H1 (cell line): ENCODE measurements around the gene EXOSC6. TPM values are rescaled to one million over a fixed set of nuclear protein-coding genes. Genes with fewer than 3 reads are reported as not detected.

Experiments
- CTCF ChIA-PET: fragments of 300-600 bp; sonication (Branson Sonifier 250); formaldehyde crosslinking; loops from one replicate; lab custom pipeline; 2021; ENCODE audit not compliant: partially characterized antibody; lab: Charles Lee
- POLR2A ChIA-PET: fragments of 300-600 bp; sonication (Branson Sonifier 250); formaldehyde crosslinking; loops from one replicate; lab custom pipeline; 2021; ENCODE audit warnings: inconsistent platforms; ENCODE audit not compliant: partially characterized antibody; lab: Charles Lee
- DNase-seq, 2 experiments: peaks; one replicate each; pipeline versions ENCODE4 v3.0.0 to v3.0.0-alpha.2; 2010 to 2022; ENCODE audit warnings: low spot score in 2 of 2, low read depth in 1 of 2, mixed read lengths in 1 of 2
- FAIRE-seq: peaks from 2 replicates; lab custom pipeline; 2011; peaks lifted over from hg19 to GRCh38; lab: Jason Lieb, UNC
- H2AFZ ChIP-seq: 2 replicates; pipeline ENCODE4 v1.8.1; 2012; ENCODE audit warnings: low read length, inconsistent platforms
- H2AK5ac ChIP-seq: 2 replicates; pipeline ENCODE4 v1.6.1; 2013; ENCODE audit warnings: low read depth, low read length
- H2BK120ac ChIP-seq: replicated peaks from 2 replicates; pipeline ENCODE3; 2013; ENCODE audit warnings: low read depth, low read length, inconsistent platforms
- H2BK12ac ChIP-seq: 2 replicates; pipeline ENCODE4 v1.6.1; 2013; ENCODE audit warnings: low read depth, low read length
- H2BK15ac ChIP-seq: 2 replicates; pipeline ENCODE4 v1.6.1; 2013; ENCODE audit warnings: low read length
- H2BK20ac ChIP-seq: 2 replicates; pipeline ENCODE4 v1.6.1; 2013; ENCODE audit warnings: low read length
- H2BK5ac ChIP-seq: 2 replicates; pipeline ENCODE4 v1.6.1; 2013; ENCODE audit warnings: low read depth, low read length
- H3K14ac ChIP-seq: 2 replicates; pipeline ENCODE4 v1.6.1; 2013; ENCODE audit warnings: inconsistent platforms; ENCODE audit not compliant: insufficient read length
- H3K18ac ChIP-seq: 2 replicates; pipeline ENCODE4 v1.6.1; 2013; ENCODE audit warnings: low read length; ENCODE audit errors: extremely low read depth
- H3K23ac ChIP-seq: 2 replicates; pipeline ENCODE4 v1.6.1; 2013; ENCODE audit warnings: inconsistent platforms; ENCODE audit not compliant: insufficient read length
- H3K23me2 ChIP-seq: 2 replicates; pipeline ENCODE4 v1.6.1; 2013; ENCODE audit warnings: low read depth, low read length
- H3K27ac ChIP-seq: 2 replicates; pipeline ENCODE4 v1.6.1; 2011; ENCODE audit warnings: low read depth, low read length, inconsistent platforms
- H3K27me3 ChIP-seq, 4 experiments: replicated peaks in 1 of 4; 1 replicate in 1 of 4; 2 replicates in 3 of 4; pipeline versions ENCODE4 v1.6.1 to v1.8.1; 2011 to 2013; ENCODE audit warnings: low read length in 3 of 4, mild to moderate bottlenecking in 3 of 4, inconsistent platforms in 2 of 4, mixed read lengths in 2 of 4, moderate library complexity in 1 of 4; ENCODE audit not compliant: control insufficient read depth in 3 of 4, insufficient read depth in 3 of 4; ENCODE audit errors: extremely low read depth in 1 of 4
- H3K36me3 ChIP-seq, 4 experiments: 2 replicates each; pipeline versions ENCODE4 v1.6.1 to v1.8.1; 2011 to 2013; ENCODE audit warnings: mild to moderate bottlenecking in 4 of 4, low read length in 3 of 4, moderate library complexity in 2 of 4, control low read depth in 1 of 4, inconsistent platforms in 1 of 4; ENCODE audit not compliant: insufficient read depth in 4 of 4, control insufficient read depth in 2 of 4
- H3K4ac ChIP-seq: replicated peaks from 2 replicates; pipeline ENCODE3; 2013; ENCODE audit warnings: low read length, low read depth, mixed read lengths, inconsistent platforms; ENCODE audit not compliant: insufficient read length
- H3K4me1 ChIP-seq, 4 experiments: replicated peaks in 1 of 4; 1 replicate in 1 of 4; 2 replicates in 3 of 4; pipeline versions ENCODE4 v1.6.1 to v1.8.1; 2011 to 2013; ENCODE audit warnings: low read length in 3 of 4, inconsistent platforms in 2 of 4, mixed read lengths in 1 of 4; ENCODE audit not compliant: insufficient read depth in 4 of 4, control insufficient read depth in 3 of 4
- H3K4me2 ChIP-seq, 2 experiments: 2 replicates each; pipeline versions ENCODE4 v1.6.1 to v1.8.1; 2011 to 2013; ENCODE audit warnings: low read depth in 2 of 2, low read length in 2 of 2, control low read depth in 1 of 2, inconsistent platforms in 1 of 2, mild to moderate bottlenecking in 1 of 2; ENCODE audit not compliant: insufficient read depth in 1 of 2
- H3K4me3 ChIP-seq, 4 experiments: fragments of 200-600, 300-600 bp in 1 of 4; sonication (generic), shearing (Covaris generic), sonication (Bioruptor Twin) in 1 of 4; 2 replicates each; pipeline versions ENCODE4 v1.5.1 to v1.8.1; 2011 to 2016; ENCODE audit warnings: low read length in 4 of 4, low read depth in 3 of 4, control low read depth in 2 of 4, inconsistent platforms in 2 of 4, mild to moderate bottlenecking in 2 of 4, mixed read lengths in 1 of 4, moderate library complexity in 1 of 4; ENCODE audit not compliant: insufficient read depth in 2 of 4; ENCODE audit errors: extremely low read depth in 1 of 4
- H3K56ac ChIP-seq: replicated peaks from 2 replicates; pipeline ENCODE3; 2013; ENCODE audit warnings: low read depth, mild to moderate bottlenecking, mixed read lengths, low read length, inconsistent platforms; ENCODE audit not compliant: insufficient read length
- H3K79me1 ChIP-seq: 2 replicates; pipeline ENCODE4 v1.6.1; 2013; ENCODE audit warnings: low read depth, low read length, control low read depth
- H3K79me2 ChIP-seq, 2 experiments: 2 replicates each; pipeline versions ENCODE4 v1.6.1 to v1.8.1; 2012 to 2013; ENCODE audit warnings: low read length in 2 of 2, mild to moderate bottlenecking in 2 of 2, inconsistent platforms in 1 of 2; ENCODE audit not compliant: insufficient read depth in 2 of 2, control insufficient read depth in 1 of 2
- H3K9ac ChIP-seq, 4 experiments: replicated peaks in 1 of 4; 1 replicate in 1 of 4; 2 replicates in 3 of 4; pipeline versions ENCODE4 v1.6.1 to v1.8.1; 2011 to 2013; ENCODE audit warnings: low read depth in 3 of 4, low read length in 3 of 4, control low read depth in 2 of 4, mild to moderate bottlenecking in 2 of 4, moderate library complexity in 2 of 4, inconsistent platforms in 1 of 4; ENCODE audit errors: extremely low read depth in 1 of 4
- H3K9me3 ChIP-seq, 2 experiments: 2 replicates each; pipeline versions ENCODE4 v1.6.1 to v1.8.1; 2012 to 2013; ENCODE audit warnings: mild to moderate bottlenecking in 2 of 2, moderate library complexity in 2 of 2, control low read depth in 1 of 2, inconsistent platforms in 1 of 2, low read depth in 1 of 2, low read length in 1 of 2, mixed read lengths in 1 of 2; ENCODE audit not compliant: insufficient read depth in 2 of 2
- H4K20me1 ChIP-seq, 2 experiments: replicated peaks in 1 of 2; 2 replicates each; pipeline versions ENCODE3 to v1.8.1; 2011 to 2013; ENCODE audit warnings: inconsistent platforms in 2 of 2, low read length in 2 of 2, mild to moderate bottlenecking in 1 of 2; ENCODE audit not compliant: insufficient read depth in 2 of 2, control insufficient read depth in 1 of 2
- H4K5ac ChIP-seq: 2 replicates; pipeline ENCODE4 v1.6.1; 2013; ENCODE audit warnings: low read length, low read depth, mixed read lengths, inconsistent platforms; ENCODE audit not compliant: insufficient read length
- H4K8ac ChIP-seq: 2 replicates; pipeline ENCODE4 v1.8.0; 2013; ENCODE audit warnings: mild to moderate bottlenecking, moderate library complexity, low read length, inconsistent platforms; ENCODE audit not compliant: insufficient read depth; ENCODE audit errors: extremely low read depth
- H4K91ac ChIP-seq: replicated peaks from 2 replicates; pipeline ENCODE3; 2013; ENCODE audit warnings: low read length, mixed read lengths, inconsistent platforms; ENCODE audit not compliant: insufficient read length
- CHD1 ChIP-seq: IDR thresholded peaks from 2 replicates; pipeline ENCODE4 v1.6.1; 2012; ENCODE audit warnings: low read depth, low read length, improper control_type of control experiment
- PHF8 ChIP-seq: fragments of 200-600 bp; sonication (generic); conservative IDR thresholded peaks from 2 replicates; pipeline ENCODE4 v1.7.1; 2012; ENCODE audit warnings: low read depth, mild to moderate bottlenecking, inconsistent platforms, low read length, moderate library complexity
- WGBS, 2 experiments: shearing (Covaris generic) in 1 of 2; methylation state at CpG; one replicate each; pipeline versions ENCODE4 v1.1.6 to v1.1.7; 2013 to 2015; ENCODE audit warnings: low lambda C conversion rate in 2 of 2, mixed read lengths in 2 of 2, inconsistent platforms in 1 of 2, low coverage in 1 of 2, missing lambda C conversion rate in 1 of 2; ENCODE audit not compliant: insufficient replicate concordance in 2 of 2, insufficient coverage in 1 of 2, insufficient read length in 1 of 2; ENCODE audit errors: extremely low coverage in 1 of 2, missing lambda C conversion rate in 1 of 2; 5-methylcytosine and 5-hydroxymethylcytosine counted together
- polyA plus RNA-seq, 7 experiments: library from polyadenylated mRNA; depleted of rRNA in 3 of 7; stranded (reverse) in 5 of 7; unstranded in 2 of 7; fragments of >200 nt in 5 of 7; fragments of 200-250 nt in 2 of 7; gene quantifications; 1 replicate in 5 of 7; 2 replicates in 1 of 7; 4 replicates in 1 of 7; pipeline versions ENCODE4 v1.2.1 to v1.2.3, GENCODE V29; 2011 to 2013; ENCODE audit warnings: missing spikeins in 2 of 7, mixed read lengths in 2 of 7
- total RNA-seq: library from RNA; stranded (reverse); fragmentation: NEBNext Ultra II Directional; extraction: Animal tissue kit (Norgen Biotek cat#: 25700); gene quantifications from 2 replicates; pipeline ENCODE4 v1.2.1, GENCODE V29; 2021

Gene EXOSC6
- total and polyA plus RNA-seq, 2 of the 8 experiments (the other 6 are each of a cell fraction or from before 2014, with no cell fraction given), result 9.7 to 22.5 TPM

GRCh38 chr16:70257391-70257790, 5.7 kb upstream of the EXOSC6 start:
- peaks cover 5% of the 10 kb centered on the region for H3K79me1 ChIP-seq
- ChIA-PET POLR2A (interaction anchor here (12.3 kb wide), 1 partner anchor 20 kb away, joined by 414 read pairs; the partner anchor contains the start of gene AARS1), CTCF (interaction anchor here (1.2 to 8.3 kb wide), 3 partner anchors 10 to 112 kb away, joined by 4 to 67 read pairs (median 61); no protein-coding TSS in a partner anchor)
- FAIRE-seq (no peak), DNase-seq (peak in 1 of 2 experiments; percentile 38)
- H3K23me2 ChIP-seq, result no peaks in the 10 kb centered on the region
- no peak overlapping the region for H4K8ac ChIP-seq
- H3K23ac ChIP-seq, result no peak overlapping the region
- H2AK5ac ChIP-seq, result no peak overlapping the region
- H2AFZ ChIP-seq, result no peak overlapping the region
- peaks cover 9 to 18% of the 10 kb centered on the region in 2 experiments for H4K20me1 ChIP-seq
- no peak overlapping the region for H4K91ac ChIP-seq
- no peaks in the 10 kb centered on the region for H3K27me3 ChIP-seq
- no peak overlapping the region for H2BK20ac ChIP-seq
- H2BK15ac ChIP-seq, result no peak overlapping the region
- no peak overlapping the region for H3K56ac ChIP-seq
- no peak overlapping the region for H4K5ac ChIP-seq
- no peak overlapping the region for H3K4me2 ChIP-seq
- H3K4ac ChIP-seq, result no peak overlapping the region
- H3K9me3 ChIP-seq, result no peaks in the 10 kb centered on the region
- H3K14ac ChIP-seq, result no peak overlapping the region
- H2BK12ac ChIP-seq, result no peak overlapping the region
- no peak overlapping the region for H3K18ac ChIP-seq
- no peak overlapping the region for H3K4me3 ChIP-seq
- WGBS, 2 experiments, result 88% methylated on average over 4 of the region's 4 CpGs; no CpG with 5 or more reads in 1 of the 2 experiments
- peaks cover 50 to 97% (median 84%) of the 10 kb centered on the region in 4 experiments for H3K36me3 ChIP-seq
- no peaks in the 10 kb centered on the region; a peak in 2 of 7 replicates for H3K4me1 ChIP-seq
- H2BK120ac ChIP-seq, result no peak overlapping the region
- H3K79me2 ChIP-seq, result no peaks in the 10 kb centered on the region
- no peak overlapping the region for H2BK5ac ChIP-seq
- H3K9ac ChIP-seq, result no peak overlapping the region
- no peak overlapping the region for H3K27ac ChIP-seq
- TF ChIP-seq CHD1 (no peak), PHF8 (no peak)
